Astrocyte (in vitro differentiated cells and primary cell): ENCODE measurements around the gene FAM120AOS. TPM values are rescaled to one million over a fixed set of nuclear protein-coding genes. Genes with fewer than 3 reads are reported as not detected.

Experiments
- DNase-seq: peaks from one replicate; pipeline ENCODE4 v3.0.0-alpha.2; 2010; ENCODE audit warnings: low read depth
- FAIRE-seq: peaks from 2 replicates; lab custom pipeline; 2011; peaks lifted over from hg19 to GRCh38; lab: Jason Lieb, UNC
- H2AFZ ChIP-seq: 2 replicates; pipeline ENCODE4 v1.6.0; 2012; ENCODE audit warnings: low read depth, low read length, inconsistent platforms
- H3K27ac ChIP-seq: 2 replicates; pipeline ENCODE4 v1.5.1; 2011; ENCODE audit warnings: low read depth, low read length, inconsistent platforms
- H3K27me3 ChIP-seq: 2 replicates; pipeline ENCODE4 v1.6.0; 2011; ENCODE audit warnings: low read length, inconsistent platforms; ENCODE audit not compliant: insufficient read depth
- H3K36me3 ChIP-seq: 2 replicates; pipeline ENCODE4 v1.5.1; 2011; ENCODE audit warnings: low read length, inconsistent platforms; ENCODE audit not compliant: insufficient read depth
- H3K4me1 ChIP-seq: 2 replicates; pipeline ENCODE4 v1.5.1; 2011; ENCODE audit warnings: low read length, inconsistent platforms; ENCODE audit not compliant: insufficient read depth
- H3K4me2 ChIP-seq: 2 replicates; pipeline ENCODE4 v1.6.0; 2012; ENCODE audit warnings: low read length, inconsistent platforms
- H3K4me3 ChIP-seq: 2 replicates; pipeline ENCODE4 v1.5.1; 2011; ENCODE audit warnings: low read depth, mild to moderate bottlenecking, low read length, inconsistent platforms; ENCODE audit not compliant: insufficient read depth
- H3K79me2 ChIP-seq: 2 replicates; pipeline ENCODE4 v1.6.0; 2012; ENCODE audit warnings: mild to moderate bottlenecking, low read length, inconsistent platforms; ENCODE audit not compliant: insufficient read depth
- H3K9ac ChIP-seq: 2 replicates; pipeline ENCODE4 v1.6.0; 2012; ENCODE audit warnings: mild to moderate bottlenecking, low read length, inconsistent platforms
- H3K9me3 ChIP-seq: 2 replicates; pipeline ENCODE4 v1.5.1; 2012; ENCODE audit warnings: low read depth, mild to moderate bottlenecking, low read length, inconsistent platforms; ENCODE audit not compliant: insufficient read depth
- H4K20me1 ChIP-seq: 2 replicates; pipeline ENCODE4 v1.6.0; 2012; ENCODE audit warnings: low read length, inconsistent platforms; ENCODE audit not compliant: insufficient read depth
- H3K27ac Mint-ChIP-seq: one replicate; pipeline ENCODE4 v1.8.0; 2021; ENCODE audit warnings: mild to moderate bottlenecking, mixed read lengths; ENCODE audit not compliant: unreplicated experiment
- H3K27me3 Mint-ChIP-seq: one replicate; pipeline ENCODE4 v1.8.0; 2021; ENCODE audit warnings: low read depth, mixed read lengths; ENCODE audit not compliant: unreplicated experiment
- H3K36me3 Mint-ChIP-seq: one replicate; pipeline ENCODE4 v1.8.0; 2021; ENCODE audit warnings: low read depth, mixed read lengths; ENCODE audit not compliant: unreplicated experiment
- H3K4me1 Mint-ChIP-seq: one replicate; pipeline ENCODE4 v1.8.0; 2021; ENCODE audit warnings: low read depth, mixed read lengths; ENCODE audit not compliant: unreplicated experiment
- H3K4me3 Mint-ChIP-seq: one replicate; pipeline ENCODE4 v1.8.0; 2021; ENCODE audit warnings: mild to moderate bottlenecking, moderate library complexity, mixed read lengths; ENCODE audit not compliant: unreplicated experiment
- H3K9me3 Mint-ChIP-seq: one replicate; pipeline ENCODE4 v1.8.0; 2021; ENCODE audit warnings: mild to moderate bottlenecking, mixed read lengths; ENCODE audit not compliant: unreplicated experiment
- CTCF ChIP-seq: IDR thresholded peaks from 2 replicates; pipeline ENCODE4 v1.5.1; 2011; ENCODE audit warnings: low read depth, mild to moderate bottlenecking, inconsistent platforms, low read length, moderate library complexity; ENCODE audit not compliant: insufficient read depth
- EZH2 ChIP-seq: IDR thresholded peaks from 2 replicates; pipeline ENCODE4 v1.6.1; 2012; ENCODE audit warnings: mild to moderate bottlenecking, low read length, inconsistent platforms; ENCODE audit not compliant: insufficient read depth
- total RNA-seq: library from RNA; stranded (reverse); gene quantifications from 2 replicates; pipeline ENCODE4 v1.2.1, GENCODE V29; 2021

The FAM120AOS gene
- total RNA-seq, 1 donor from 2014 or later: 29.7 TPM

GRCh38 chr9:93492327-93492726 lies 38.9 kb upstream of the FAM120AOS start:
- no peak overlapping the region for H3K4me2 ChIP-seq
- no peaks in the 10 kb centered on the region for H3K27me3 ChIP-seq
- no peak overlapping the region for H3K4me3 Mint-ChIP-seq
- H3K36me3 ChIP-seq: peaks cover 20% of the 10 kb centered on the region
- no peak overlapping the region for H3K9ac ChIP-seq
- peaks cover 31% of the 10 kb centered on the region for H3K36me3 Mint-ChIP-seq
- no peak overlapping the region for H2AFZ ChIP-seq
- H3K4me1 ChIP-seq: no peaks in the 10 kb centered on the region
- H3K79me2 ChIP-seq: peaks cover 95% of the 10 kb centered on the region
- no peaks in the 10 kb centered on the region for H3K9me3 ChIP-seq
- H3K4me1 Mint-ChIP-seq: peaks cover 2% of the 10 kb centered on the region
- TF ChIP-seq EZH2: no peak
- TF ChIP-seq CTCF: no peak
- H3K27me3 Mint-ChIP-seq: no peaks in the 10 kb centered on the region
- H3K27ac ChIP-seq: no peak overlapping the region
- no peaks in the 10 kb centered on the region for H3K9me3 Mint-ChIP-seq
- DNase-seq (no peak), FAIRE-seq (no peak)
- no peak overlapping the region for H3K4me3 ChIP-seq
- peaks cover 77% of the 10 kb centered on the region for H4K20me1 ChIP-seq
- no peak overlapping the region for H3K27ac Mint-ChIP-seq

GRCh38 chr9:93491593-93492232 lies 38.3 kb upstream of the FAM120AOS start:
- no peak overlapping the region for H3K4me3 ChIP-seq
- peaks cover 30% of the 10 kb centered on the region for H3K36me3 Mint-ChIP-seq
- H3K79me2 ChIP-seq: peaks cover 94% of the 10 kb centered on the region

More at GRCh38 chr9:93491593-93492232, 38.3 kb upstream of the FAM120AOS start:
- no peak overlapping the region for H2AFZ ChIP-seq
- H3K27me3 ChIP-seq: no peaks in the 10 kb centered on the region
- TF ChIP-seq CTCF: no peak
- no peak for TF ChIP-seq EZH2
- H3K9me3 ChIP-seq: no peaks in the 10 kb centered on the region
- no peaks in the 10 kb centered on the region for H3K4me1 ChIP-seq
- no peak overlapping the region for H3K27ac ChIP-seq
- Mint-ChIP-seq H3K27me3 (no peaks in the 10 kb centered on the region), H3K4me1 (peaks cover 2% of the 10 kb centered on the region), H3K4me3 (no peak overlapping the region), H3K9me3 (no peaks in the 10 kb centered on the region), H3K27ac (no peak overlapping the region)
- DNase-seq (no peak), FAIRE-seq (no peak)
- H3K9ac ChIP-seq: no peak overlapping the region
- H3K4me2 ChIP-seq: no peak overlapping the region
- peaks cover 70% of the 10 kb centered on the region for H4K20me1 ChIP-seq
- H3K36me3 ChIP-seq: peaks cover 14% of the 10 kb centered on the region
